HEK293 (cell line): ENCODE data around the gene TMEM63B.

Experiments used
- FEZF1 ChIP-seq: fragments of 450-650 bp; formaldehyde crosslinking; IDR thresholded peaks from 2 replicates; pipeline ENCODE4 v1.5.1; 2016; ENCODE audit warnings: missing biosample characterization, missing genetic modification characterization
- GFI1B ChIP-seq: fragments of 450-650 bp; formaldehyde crosslinking; IDR thresholded peaks from 2 replicates; pipeline ENCODE4 v1.5.1; 2016; ENCODE audit warnings: missing biosample characterization, missing genetic modification characterization
- GLIS2 ChIP-seq: fragments of 450-650 bp; formaldehyde crosslinking; IDR thresholded peaks from 2 replicates; pipeline ENCODE4 v1.5.1; 2016; ENCODE audit warnings: missing biosample characterization, missing genetic modification characterization
- HOXA7 ChIP-seq: sonication (generic); formaldehyde crosslinking; IDR thresholded peaks from 2 replicates; pipeline ENCODE4 v1.8.1; 2022; ENCODE audit warnings: missing genetic modification reagents, borderline replicate concordance
- KLF9 ChIP-seq: fragments of 450-650 bp; formaldehyde crosslinking; IDR thresholded peaks from 2 replicates; pipeline ENCODE4 v1.5.1; 2016; ENCODE audit warnings: missing biosample characterization, missing genetic modification characterization, low read depth
- MYNN ChIP-seq: fragments of 450-650 bp; formaldehyde crosslinking; IDR thresholded peaks from 2 replicates; pipeline ENCODE4 v1.5.1; 2016; ENCODE audit warnings: missing biosample characterization, missing genetic modification characterization, borderline replicate concordance
- MZF1 ChIP-seq: fragments of 450-650 bp; formaldehyde crosslinking; IDR thresholded peaks from 2 replicates; pipeline ENCODE4 v1.5.1; 2017; ENCODE audit warnings: missing biosample characterization, missing genetic modification characterization, borderline replicate concordance
- OVOL3 ChIP-seq: fragments of 450-650 bp; formaldehyde crosslinking; IDR thresholded peaks from 2 replicates; pipeline ENCODE4 v1.5.1; 2016; ENCODE audit warnings: missing biosample characterization, missing genetic modification characterization
- SCRT1 ChIP-seq: fragments of 450-650 bp; formaldehyde crosslinking; IDR thresholded peaks from 2 replicates; pipeline ENCODE4 v1.5.1; 2016; ENCODE audit warnings: missing biosample characterization, missing genetic modification characterization, borderline replicate concordance
- SCRT2 ChIP-seq: fragments of 450-650 bp; formaldehyde crosslinking; IDR thresholded peaks from 2 replicates; pipeline ENCODE4 v1.5.1; 2016; ENCODE audit warnings: missing biosample characterization, missing genetic modification characterization
- ZFP41 ChIP-seq: fragments of 450-650 bp; formaldehyde crosslinking; IDR thresholded peaks from 2 replicates; pipeline ENCODE4 v1.5.1; 2016; ENCODE audit warnings: missing biosample characterization, missing genetic modification characterization, borderline replicate concordance
- ZNF169 ChIP-seq: fragments of 450-650 bp; formaldehyde crosslinking; IDR thresholded peaks from 2 replicates; pipeline ENCODE4 v1.5.1; 2016; ENCODE audit warnings: missing biosample characterization, missing genetic modification characterization
- ZNF174 ChIP-seq: fragments of 450-650 bp; formaldehyde crosslinking; IDR thresholded peaks from 2 replicates; pipeline ENCODE4 v1.5.0; 2017; ENCODE audit warnings: missing biosample characterization, mild to moderate bottlenecking, missing genetic modification characterization
- ZNF19 ChIP-seq: fragments of 450-650 bp; formaldehyde crosslinking; IDR thresholded peaks from 2 replicates; pipeline ENCODE4; 2016; ENCODE audit warnings: missing biosample characterization, missing genetic modification characterization, low read depth
- ZNF239 ChIP-seq: fragments of 450-650 bp; formaldehyde crosslinking; IDR thresholded peaks from 2 replicates; pipeline ENCODE4 v1.5.1; 2016; ENCODE audit warnings: missing biosample characterization, missing genetic modification characterization
- ZNF266 ChIP-seq: fragments of 450-650 bp; formaldehyde crosslinking; IDR thresholded peaks from 2 replicates; pipeline ENCODE4 v1.5.1; 2016; ENCODE audit warnings: missing biosample characterization, missing genetic modification characterization, low read depth
- ZNF274 ChIP-seq, 2 experiments: fragments of 200-500 bp in 1 of 2; fragments of 450-650 bp in 1 of 2; sonication (Bioruptor generic) in 1 of 2; formaldehyde crosslinking in 1 of 2; IDR thresholded peaks; 2 replicates each; pipeline versions ENCODE4 v1.5.1 to v1.6.1; 2014 to 2016; ENCODE audit warnings: borderline replicate concordance in 1 of 2, inconsistent platforms in 1 of 2, low read length in 1 of 2, missing biosample characterization in 1 of 2, missing genetic modification characterization in 1 of 2
- ZNF311 ChIP-seq: fragments of 450-650 bp; formaldehyde crosslinking; IDR thresholded peaks from 2 replicates; pipeline ENCODE4 v1.5.1; 2017; ENCODE audit warnings: missing biosample characterization, missing genetic modification characterization, borderline replicate concordance
- ZNF324 ChIP-seq: fragments of 450-650 bp; formaldehyde crosslinking; IDR thresholded peaks from 2 replicates; pipeline ENCODE4 v1.5.1; 2016; ENCODE audit warnings: missing biosample characterization, missing genetic modification characterization
- ZNF354C ChIP-seq: fragments of 450-650 bp; formaldehyde crosslinking; IDR thresholded peaks from 2 replicates; pipeline ENCODE4 v1.5.1; 2016; ENCODE audit warnings: missing biosample characterization, missing genetic modification characterization, low read depth, borderline replicate concordance
- ZNF37A ChIP-seq: fragments of 450-650 bp; IDR thresholded peaks from 2 replicates; pipeline ENCODE4 v1.5.1; 2018; ENCODE audit warnings: missing biosample characterization, missing genetic modification characterization
- ZNF473 ChIP-seq: fragments of 450-650 bp; formaldehyde crosslinking; IDR thresholded peaks from 2 replicates; pipeline ENCODE4 v1.5.1; 2017; ENCODE audit warnings: missing biosample characterization, missing genetic modification characterization
- ZNF514 ChIP-seq: fragments of 450-650 bp; formaldehyde crosslinking; IDR thresholded peaks from 2 replicates; pipeline ENCODE4 v1.5.1; 2016; ENCODE audit warnings: missing biosample characterization, missing genetic modification characterization
- ZNF521 ChIP-seq: fragments of 450-650 bp; formaldehyde crosslinking; IDR thresholded peaks from 2 replicates; pipeline ENCODE4 v1.5.1; 2017; ENCODE audit warnings: missing biosample characterization, mild to moderate bottlenecking, missing genetic modification characterization
- ZNF529 ChIP-seq: fragments of 450-650 bp; formaldehyde crosslinking; IDR thresholded peaks from 2 replicates; pipeline ENCODE4 v1.5.1; 2017; ENCODE audit warnings: missing genetic modification characterization, missing biosample characterization; ENCODE audit not compliant: insufficient replicate concordance
- ZNF530 ChIP-seq: fragments of 450-650 bp; formaldehyde crosslinking; IDR thresholded peaks from 2 replicates; pipeline ENCODE4 v1.5.1; 2016; ENCODE audit warnings: low read depth, missing biosample characterization, missing genetic modification characterization
- ZNF558 ChIP-seq: fragments of 450-650 bp; formaldehyde crosslinking; IDR thresholded peaks from 2 replicates; pipeline ENCODE4 v1.5.1; 2016; ENCODE audit warnings: missing biosample characterization, missing genetic modification characterization
- ZNF621 ChIP-seq: fragments of 450-650 bp; formaldehyde crosslinking; IDR thresholded peaks from 2 replicates; pipeline ENCODE4 v1.5.1; 2017; ENCODE audit warnings: missing biosample characterization, missing genetic modification characterization
- ZNF623 ChIP-seq: fragments of 450-650 bp; formaldehyde crosslinking; IDR thresholded peaks from 2 replicates; pipeline ENCODE4 v1.5.1; 2016; ENCODE audit warnings: missing biosample characterization, missing genetic modification characterization
- ZNF654 ChIP-seq: fragments of 450-650 bp; formaldehyde crosslinking; IDR thresholded peaks from 2 replicates; pipeline ENCODE4 v1.5.1; 2016; ENCODE audit warnings: low read depth, missing biosample characterization, missing genetic modification characterization
- ZNF777 ChIP-seq: fragments of 450-650 bp; formaldehyde crosslinking; IDR thresholded peaks from 2 replicates; pipeline ENCODE4 v1.5.1; 2017; ENCODE audit warnings: missing biosample characterization, missing genetic modification characterization, borderline replicate concordance
- TF ChIP-seq, protein P1 (sequence below): fragments of 450-650 bp; formaldehyde crosslinking; IDR thresholded peaks from 2 replicates; pipeline ENCODE4 v1.5.1; 2016; ENCODE audit warnings: missing biosample characterization, missing genetic modification characterization
- TF ChIP-seq, protein P2 (sequence below): fragments of 450-650 bp; formaldehyde crosslinking; IDR thresholded peaks from 2 replicates; pipeline ENCODE4 v1.5.1; 2016; ENCODE audit warnings: missing biosample characterization, missing genetic modification characterization
- TF ChIP-seq, protein P3 (sequence below): fragments of 450-650 bp; formaldehyde crosslinking; IDR thresholded peaks from 2 replicates; pipeline ENCODE4 v1.5.1; 2016; ENCODE audit warnings: missing biosample characterization, missing genetic modification characterization

Gene TMEM63B

DNA sequence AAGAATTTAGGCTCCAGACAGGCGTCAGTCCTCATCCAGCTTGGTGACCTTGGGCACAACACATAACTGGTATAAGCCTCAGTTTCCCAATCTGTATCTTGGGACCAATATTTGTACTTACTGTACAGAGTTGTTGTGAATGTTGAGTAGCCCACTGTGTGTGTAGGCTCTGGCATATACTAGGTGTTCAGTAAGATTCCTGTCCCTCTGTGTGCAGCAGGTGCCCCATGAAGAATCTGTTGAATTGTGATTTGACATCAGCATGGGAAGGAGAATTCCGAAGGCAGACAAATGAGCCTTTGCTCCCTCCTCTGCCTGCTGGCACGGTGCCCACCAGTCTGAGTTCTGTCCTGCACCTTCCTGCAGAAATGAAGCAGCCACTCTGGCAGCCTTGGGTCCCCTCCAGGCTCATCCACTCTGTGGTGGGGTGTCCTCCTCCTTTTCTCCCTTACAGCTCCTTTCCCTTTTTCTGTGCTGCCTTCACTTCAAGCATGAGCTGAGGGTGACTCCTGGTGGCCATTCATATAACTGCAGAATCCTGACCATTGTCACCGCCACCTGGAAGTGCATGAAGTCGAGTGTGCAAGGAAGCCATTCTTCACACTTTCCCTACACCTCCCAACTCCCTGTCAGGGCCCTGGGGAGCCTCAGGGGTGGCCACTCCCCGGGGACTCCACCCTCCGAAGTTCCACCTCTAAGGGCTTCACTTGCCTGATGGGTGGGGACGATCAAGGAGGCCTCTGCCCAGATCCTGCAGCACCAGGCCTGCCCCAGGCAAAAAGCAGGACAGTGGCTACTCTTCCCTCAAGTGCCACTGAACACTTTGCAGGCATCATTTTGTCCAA, 48.3 kb upstream of the TMEM63B start (continued):
- TF ChIP-seq HOXA7 (CRISPR knock-in tag) (no peak), MZF1 (tag by site-specific recombination) (no peak), ZNF514 (tag by site-specific recombination) (no peak), MYNN (tag by site-specific recombination) (no peak), ZNF239 (tag by site-specific recombination) (no peak), ZNF324 (tag by site-specific recombination) (no peak), ZNF777 (tag by site-specific recombination) (no peak), ZNF654 (peak; percentile 85), ZNF266 (tag by site-specific recombination) (no peak), ZNF521 (tag by site-specific recombination) (no peak), ZFP41 (tag by site-specific recombination) (no peak), ZNF37A (no peak), ZNF311 (tag by site-specific recombination) (no peak), ZNF623 (tag by site-specific recombination) (no peak), GFI1B (no peak), ZNF529 (tag by site-specific recombination) (no peak), KLF9 (tag by site-specific recombination) (no peak), ZNF274 (IDR thresholded peaks at IDR 0.05; ENCODE audit: low read length) (no peak), ZNF274 (tag by site-specific recombination; IDR thresholded peaks at IDR 0.05; ENCODE audit: borderline replicate concordance) (no peak), ZNF169 (tag by site-specific recombination) (no peak), SCRT1 (tag by site-specific recombination) (no peak), ZNF174 (tag by site-specific recombination) (no peak), GLIS2 (tag by site-specific recombination) (no peak), ZNF621 (tag by site-specific recombination) (no peak), OVOL3 (tag by site-specific recombination) (no peak), FEZF1 (tag by site-specific recombination) (no peak), ZNF530 (no peak), ZNF473 (no peak), ZNF19 (tag by site-specific recombination) (no peak), SCRT2 (tag by site-specific recombination) (peak; percentile 86), ZNF354C (tag by site-specific recombination) (no peak), ZNF558 (tag by site-specific recombination) (no peak)
- TF ChIP-seq, protein P1, sequence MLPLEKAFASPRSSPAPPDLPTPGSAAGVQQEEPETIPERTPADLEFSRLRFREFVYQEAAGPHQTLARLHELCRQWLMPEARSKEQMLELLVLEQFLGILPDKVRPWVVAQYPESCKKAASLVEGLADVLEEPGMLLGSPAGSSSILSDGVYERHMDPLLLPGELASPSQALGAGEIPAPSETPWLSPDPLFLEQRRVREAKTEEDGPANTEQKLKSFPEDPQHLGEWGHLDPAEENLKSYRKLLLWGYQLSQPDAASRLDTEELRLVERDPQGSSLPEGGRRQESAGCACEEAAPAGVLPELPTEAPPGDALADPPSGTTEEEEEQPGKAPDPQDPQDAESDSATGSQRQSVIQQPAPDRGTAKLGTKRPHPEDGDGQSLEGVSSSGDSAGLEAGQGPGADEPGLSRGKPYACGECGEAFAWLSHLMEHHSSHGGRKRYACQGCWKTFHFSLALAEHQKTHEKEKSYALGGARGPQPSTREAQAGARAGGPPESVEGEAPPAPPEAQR (tag by site-specific recombination): no peak
- TF ChIP-seq, protein P2, sequence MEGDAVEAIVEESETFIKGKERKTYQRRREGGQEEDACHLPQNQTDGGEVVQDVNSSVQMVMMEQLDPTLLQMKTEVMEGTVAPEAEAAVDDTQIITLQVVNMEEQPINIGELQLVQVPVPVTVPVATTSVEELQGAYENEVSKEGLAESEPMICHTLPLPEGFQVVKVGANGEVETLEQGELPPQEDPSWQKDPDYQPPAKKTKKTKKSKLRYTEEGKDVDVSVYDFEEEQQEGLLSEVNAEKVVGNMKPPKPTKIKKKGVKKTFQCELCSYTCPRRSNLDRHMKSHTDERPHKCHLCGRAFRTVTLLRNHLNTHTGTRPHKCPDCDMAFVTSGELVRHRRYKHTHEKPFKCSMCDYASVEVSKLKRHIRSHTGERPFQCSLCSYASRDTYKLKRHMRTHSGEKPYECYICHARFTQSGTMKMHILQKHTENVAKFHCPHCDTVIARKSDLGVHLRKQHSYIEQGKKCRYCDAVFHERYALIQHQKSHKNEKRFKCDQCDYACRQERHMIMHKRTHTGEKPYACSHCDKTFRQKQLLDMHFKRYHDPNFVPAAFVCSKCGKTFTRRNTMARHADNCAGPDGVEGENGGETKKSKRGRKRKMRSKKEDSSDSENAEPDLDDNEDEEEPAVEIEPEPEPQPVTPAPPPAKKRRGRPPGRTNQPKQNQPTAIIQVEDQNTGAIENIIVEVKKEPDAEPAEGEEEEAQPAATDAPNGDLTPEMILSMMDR (tag by site-specific recombination): peak; percentile 93
- TF ChIP-seq, protein P3, sequence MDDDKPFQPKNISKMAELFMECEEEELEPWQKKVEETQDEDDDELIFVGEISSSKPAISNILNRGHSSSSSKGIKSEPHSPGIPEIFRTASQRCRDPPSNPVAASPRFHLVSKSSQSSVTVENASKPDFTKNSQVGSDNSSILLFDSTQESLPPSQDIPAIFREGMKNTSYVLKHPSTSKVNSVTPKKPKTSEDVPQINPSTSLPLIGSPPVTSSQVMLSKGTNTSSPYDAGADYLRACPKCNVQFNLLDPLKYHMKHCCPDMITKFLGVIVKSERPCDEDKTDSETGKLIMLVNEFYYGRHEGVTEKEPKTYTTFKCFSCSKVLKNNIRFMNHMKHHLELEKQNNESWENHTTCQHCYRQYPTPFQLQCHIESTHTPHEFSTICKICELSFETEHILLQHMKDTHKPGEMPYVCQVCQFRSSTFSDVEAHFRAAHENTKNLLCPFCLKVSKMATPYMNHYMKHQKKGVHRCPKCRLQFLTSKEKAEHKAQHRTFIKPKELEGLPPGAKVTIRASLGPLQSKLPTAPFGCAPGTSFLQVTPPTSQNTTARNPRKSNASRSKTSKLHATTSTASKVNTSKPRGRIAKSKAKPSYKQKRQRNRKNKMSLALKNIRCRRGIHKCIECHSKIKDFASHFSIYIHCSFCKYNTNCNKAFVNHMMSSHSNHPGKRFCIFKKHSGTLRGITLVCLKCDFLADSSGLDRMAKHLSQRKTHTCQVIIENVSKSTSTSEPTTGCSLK (tag by site-specific recombination): no peak
